GM21423 (cell line): Measurements from ENCODE around the gene FCGR2B.
A peak's percentile ranks its signal among the peaks of the same experiment; 100 is the strongest.
"Not testable (repeated sequence)": the region's sequence is repeated elsewhere in the genome, so short reads cannot be mapped to it uniquely, and the experiment has no call there.

Source experiments
- ATAC-seq: cut with Tn5 transposase; IDR thresholded peaks from one replicate; pipeline ENCODE4 v1.9.1; 2021; ENCODE audit warnings: mild to moderate bottlenecking, moderate library complexity; ENCODE audit not compliant: unreplicated experiment

FCGR2B gene

DNA sequence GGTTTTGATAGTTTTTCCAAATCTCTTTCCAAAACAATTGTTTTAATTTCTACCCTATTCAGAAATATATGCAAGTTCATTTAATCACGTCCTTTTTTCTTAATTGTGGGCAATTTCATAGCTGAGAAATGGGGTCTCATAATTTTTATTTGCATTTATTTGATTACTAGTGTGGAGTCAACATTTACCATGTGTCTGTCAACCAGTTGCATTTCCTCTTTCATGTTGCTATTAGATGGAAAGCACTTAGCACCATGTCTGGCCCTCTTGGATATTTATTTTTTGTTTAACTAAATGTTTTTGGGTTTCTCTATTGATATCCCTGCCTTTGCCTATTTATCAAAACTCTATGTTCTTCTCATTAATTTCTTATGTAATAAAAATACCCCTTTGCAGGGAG, 18.1 kb upstream of the FCGR2B start:
- ATAC-seq = not testable (repeated sequence)

DNA sequence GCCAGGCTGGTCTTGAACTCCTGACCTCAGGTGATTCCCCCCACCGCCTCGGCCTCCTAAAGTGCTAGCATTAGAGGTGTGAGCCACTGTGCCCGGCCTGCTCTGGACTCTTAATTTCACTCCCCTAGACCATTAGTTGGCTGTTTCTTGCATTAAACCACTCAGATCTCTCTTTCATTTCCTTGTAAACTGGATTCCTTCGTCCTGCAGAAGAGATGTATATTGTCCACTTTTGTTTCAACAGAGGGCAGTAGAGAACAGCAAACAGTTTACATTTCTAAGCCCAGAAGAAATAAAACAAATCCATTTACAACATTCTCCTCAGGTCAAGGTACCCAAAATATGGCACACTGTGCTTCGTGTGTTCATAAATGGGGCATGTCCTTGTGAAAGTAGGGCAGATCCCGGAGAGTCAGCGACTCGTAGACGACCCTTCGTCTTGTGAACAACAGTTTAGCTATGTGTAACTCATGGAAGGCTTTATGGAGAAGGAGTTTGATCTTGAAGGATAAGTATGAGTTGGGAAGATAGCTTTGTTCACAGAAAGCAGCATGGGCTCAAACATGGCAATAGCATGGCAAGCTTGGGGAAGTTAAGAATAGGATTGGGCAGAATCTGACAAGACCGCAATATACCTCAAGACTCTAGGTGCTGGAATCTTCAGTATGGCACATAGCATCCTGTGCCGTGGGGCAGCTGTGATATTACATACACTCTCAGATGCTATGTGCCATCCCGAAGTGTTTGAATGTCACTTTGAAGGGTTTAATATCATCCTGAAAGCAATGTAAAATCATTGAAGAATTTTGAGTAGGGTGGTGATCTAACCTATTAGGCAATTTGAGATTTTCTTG, 15.2 kb upstream of the FCGR2B start:
- not testable (repeated sequence) for ATAC-seq

DNA sequence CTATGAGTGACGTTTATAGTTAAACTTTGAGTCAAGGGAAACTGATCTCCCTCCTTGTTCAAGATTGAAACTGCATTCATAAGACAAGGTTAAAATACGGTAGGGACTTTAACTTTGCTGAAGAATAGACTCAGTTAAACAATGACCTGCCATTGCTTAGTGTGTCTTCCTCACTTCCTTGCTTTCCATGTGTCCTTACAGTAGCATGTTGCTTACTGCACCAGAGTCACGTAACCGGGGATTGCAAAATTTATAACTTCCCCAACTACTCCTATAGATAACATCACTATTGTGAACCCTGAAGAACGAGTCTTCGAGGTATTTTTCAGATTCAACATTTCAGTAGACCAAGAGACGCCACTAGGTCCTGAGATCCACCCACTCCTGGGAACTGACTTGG, 9.4 kb upstream of the FCGR2B start:
- not testable (repeated sequence) for ATAC-seq

DNA sequence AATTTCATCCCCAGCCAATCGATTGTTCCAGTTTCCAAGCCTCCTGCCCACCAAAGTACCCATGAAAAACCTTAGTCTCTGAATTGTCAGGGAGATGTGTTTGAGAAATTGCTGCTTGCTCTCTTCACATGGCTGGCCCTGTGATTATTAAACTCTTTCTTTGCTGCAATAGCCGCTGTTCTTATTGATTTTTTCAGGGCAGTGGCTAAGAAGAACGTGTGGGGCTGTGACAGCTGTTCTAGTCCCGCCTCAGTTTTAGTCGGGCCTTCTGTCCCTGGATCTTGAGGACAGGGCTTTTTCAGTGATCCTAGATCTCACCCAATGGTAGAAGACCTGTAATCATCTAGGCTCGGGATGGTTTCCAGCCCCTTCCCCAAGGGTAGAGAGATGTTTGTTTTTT, 9.0 kb upstream of the FCGR2B start:
- not testable (repeated sequence) for ATAC-seq

DNA sequence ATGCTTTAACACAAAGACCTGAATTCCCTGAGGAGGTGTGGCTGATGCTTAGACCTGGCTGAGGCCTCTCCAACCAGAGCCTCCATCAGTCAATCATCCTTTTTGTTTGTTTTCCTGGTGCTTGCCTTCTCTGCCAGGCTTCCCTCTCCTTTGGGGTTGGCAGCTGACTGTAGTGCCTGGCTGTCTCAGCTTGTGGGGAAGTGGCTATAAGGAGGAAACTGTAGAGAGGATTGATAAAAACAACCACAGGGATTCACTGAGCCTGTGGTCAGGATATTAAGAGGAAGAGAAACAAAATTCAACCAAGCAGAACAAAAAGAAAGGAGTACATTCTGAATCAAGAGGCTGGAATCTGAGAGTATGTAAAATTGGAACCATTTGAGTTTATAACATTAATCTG, 4.4 kb upstream of the FCGR2B start:
- ATAC-seq = not testable (repeated sequence)

DNA sequence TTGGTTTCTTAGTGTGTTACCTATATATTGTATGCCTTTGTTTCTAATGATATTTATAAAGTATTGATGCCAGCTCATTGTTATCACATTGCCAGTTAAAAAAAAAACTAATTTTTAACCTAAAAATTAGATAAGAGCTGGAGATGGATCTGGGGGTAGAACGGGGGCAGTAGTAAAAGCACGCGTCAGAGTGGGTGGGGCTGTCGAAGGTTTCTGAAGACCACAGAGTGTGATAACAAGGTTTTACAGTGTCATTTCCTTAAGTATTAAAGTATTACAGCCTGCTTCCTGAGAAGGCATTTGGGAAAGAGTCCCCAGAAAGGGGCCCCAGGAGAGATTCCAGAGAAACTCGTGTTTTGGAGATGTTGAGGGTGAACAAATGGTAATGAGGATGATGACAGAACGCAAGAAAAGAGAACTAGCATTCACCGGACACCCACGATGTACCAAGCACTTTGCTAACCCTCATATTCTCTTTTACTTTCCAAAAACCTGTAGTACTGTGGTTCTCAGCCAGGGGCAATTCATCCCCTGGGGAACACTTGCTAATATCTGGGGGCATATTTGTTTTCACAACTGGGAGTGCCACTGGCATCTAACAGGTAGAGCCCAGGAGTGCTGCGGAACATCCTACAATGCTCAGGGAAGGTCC, 1.2 kb upstream of the FCGR2B start:
- not testable (repeated sequence) for ATAC-seq

DNA sequence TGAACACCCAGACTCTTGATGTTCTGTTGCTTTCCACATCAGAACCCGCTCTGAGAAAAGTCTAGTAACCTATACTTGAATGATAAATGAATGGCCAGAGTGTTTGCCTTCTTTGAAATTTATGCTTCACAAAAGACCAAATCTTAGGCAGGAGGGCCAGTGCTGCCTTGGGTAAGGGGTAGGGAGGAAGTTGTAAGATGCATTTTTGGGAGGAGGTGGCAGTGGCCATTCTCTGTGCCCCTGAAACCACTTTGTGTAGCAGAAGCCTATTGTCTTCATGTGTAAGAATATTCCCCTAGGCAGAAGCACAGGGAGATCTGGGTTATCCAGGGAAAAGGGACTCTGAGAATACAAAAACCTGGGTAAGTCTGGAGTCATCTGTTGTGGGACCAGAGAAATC, 626 bp downstream of the FCGR2B start:
- ATAC-seq = peak; percentile 11

DNA sequence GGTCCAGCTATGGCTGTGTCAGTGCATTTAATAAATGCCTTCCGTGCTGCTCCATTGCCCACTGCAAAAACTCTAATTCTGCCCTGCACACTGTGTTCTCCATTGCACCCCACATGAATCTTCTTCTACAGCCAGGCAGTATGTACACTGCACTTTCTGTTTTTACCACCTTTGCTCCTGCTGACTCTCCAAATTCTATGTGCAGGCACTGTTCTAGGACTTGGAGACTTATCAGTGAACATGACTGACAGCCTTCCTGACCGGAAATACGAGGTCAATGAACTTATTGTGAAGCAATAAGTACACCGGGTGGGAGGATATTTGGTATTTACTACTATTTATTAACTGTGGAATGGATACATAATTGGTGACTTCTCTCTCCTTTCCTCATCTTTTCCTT, 1.7 kb downstream of the FCGR2B start:
- ATAC-seq = not testable (repeated sequence)

DNA sequence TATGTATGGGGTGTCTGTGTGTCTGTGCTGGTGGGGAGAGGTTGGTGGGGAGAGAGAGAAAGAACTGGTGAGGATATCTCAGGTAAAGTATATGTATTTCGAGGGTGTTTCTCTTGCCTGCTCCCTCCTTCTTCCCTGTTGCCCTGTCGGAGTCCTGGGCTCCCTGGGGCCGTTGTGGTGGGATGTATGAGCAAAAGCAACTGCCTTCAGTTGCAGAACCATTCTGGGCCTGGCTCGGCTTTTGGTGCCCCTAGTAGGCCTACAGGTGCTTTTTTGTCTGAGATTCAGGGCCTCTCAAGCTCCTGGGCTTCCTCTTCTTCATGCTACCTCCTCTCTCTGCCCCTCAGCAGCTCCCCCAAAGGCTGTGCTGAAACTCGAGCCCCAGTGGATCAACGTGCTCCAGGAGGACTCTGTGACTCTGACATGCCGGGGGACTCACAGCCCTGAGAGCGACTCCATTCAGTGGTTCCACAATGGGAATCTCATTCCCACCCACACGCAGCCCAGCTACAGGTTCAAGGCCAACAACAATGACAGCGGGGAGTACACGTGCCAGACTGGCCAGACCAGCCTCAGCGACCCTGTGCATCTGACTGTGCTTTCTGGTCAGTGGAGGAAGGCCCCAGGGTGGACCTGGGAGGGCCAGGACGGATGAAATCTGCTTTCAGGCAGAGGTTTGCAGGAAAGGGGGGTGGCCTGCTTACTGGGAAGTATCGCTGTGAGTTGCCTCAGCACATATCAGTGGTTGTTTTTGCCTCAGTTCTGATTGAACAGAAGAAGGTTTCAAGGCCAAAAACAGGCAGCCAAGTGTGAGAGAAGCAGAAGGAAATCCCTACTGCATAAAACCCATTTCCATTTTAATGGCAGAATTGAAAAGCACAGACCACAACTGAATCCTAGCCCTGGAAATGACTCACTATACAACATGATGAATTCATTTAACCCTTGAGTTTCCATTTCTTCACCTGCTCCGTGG, 8.4 kb downstream of the FCGR2B start:
- not testable (repeated sequence) for ATAC-seq

DNA sequence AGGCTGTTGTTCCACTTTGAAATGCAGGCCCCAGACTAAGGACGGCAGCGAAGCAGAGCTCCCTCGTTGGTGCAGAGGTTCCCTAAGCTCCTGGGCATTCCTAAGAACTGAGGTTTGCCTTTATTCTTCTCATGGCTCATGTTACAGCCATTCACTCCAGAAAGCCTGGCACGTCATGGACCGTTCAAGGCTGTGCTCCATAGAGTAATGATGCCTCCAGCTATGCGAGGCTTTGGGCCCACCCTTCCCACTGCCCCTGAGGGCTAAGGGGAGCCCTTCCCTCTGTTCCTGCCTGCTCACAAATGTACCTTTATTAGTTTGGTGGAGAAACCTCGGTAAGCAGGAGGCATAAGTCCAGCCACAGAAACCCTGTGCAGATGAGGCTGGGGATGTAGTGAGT, 10.5 kb downstream of the FCGR2B start:
- not testable (repeated sequence) for ATAC-seq

DNA sequence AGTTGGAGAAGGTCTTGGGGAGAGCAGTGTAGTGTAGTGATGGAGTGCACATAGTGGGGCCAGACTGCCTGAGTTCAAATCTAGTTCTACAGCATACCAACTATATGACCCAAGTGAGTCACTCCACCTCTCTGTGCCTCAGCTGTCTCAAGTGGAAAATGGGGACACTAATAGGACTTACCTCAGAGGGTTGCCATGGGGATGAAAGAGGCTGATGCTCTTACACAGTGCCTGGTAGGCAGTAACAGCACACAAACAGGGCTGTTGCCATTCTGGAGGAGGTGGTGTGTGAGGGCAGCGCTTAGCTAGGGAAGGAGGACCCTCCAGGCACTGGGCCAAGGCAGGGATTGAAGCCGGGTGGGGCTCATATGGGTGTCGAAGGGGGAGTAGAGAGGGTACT, 11.5 kb downstream of the FCGR2B start:
- not testable (repeated sequence) for ATAC-seq

DNA sequence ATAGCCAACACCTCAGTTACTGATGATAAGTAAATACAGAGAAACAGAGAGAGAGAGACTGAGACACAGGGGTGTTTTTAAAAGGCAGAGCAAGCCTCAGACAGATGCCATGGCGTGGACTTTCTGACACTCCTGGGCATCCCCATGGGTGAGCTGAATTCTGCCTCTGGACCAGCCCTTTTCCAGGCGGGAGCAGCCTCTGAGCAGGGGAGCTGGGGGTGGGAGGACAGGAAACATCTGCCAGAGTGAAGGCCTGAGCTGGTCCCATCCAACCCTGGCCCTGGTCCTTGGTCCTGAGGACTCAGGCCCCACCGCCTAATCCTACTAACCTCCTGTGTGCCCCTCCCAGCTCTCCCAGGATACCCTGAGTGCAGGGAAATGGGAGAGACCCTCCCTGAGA, 12.0 kb downstream of the FCGR2B start:
- ATAC-seq = not testable (repeated sequence)

DNA sequence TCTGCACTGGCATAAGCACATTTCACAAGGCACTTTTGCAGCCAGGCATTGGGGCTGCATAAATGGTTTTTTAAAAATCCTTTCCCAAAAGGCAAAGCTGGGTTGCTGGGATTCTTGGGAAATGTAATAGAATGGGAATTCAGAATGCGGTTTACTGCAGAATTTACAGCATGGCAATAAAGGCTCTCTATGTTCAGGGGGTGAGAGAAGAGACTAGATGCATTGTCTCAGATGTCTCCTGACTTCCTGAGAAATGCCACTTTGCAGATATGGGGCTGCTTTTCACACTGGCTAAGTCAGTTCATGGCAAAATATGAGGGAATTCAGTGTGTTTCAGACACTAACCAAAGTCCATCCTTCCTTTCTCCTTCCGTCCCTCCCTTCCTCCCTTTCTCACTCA, 13.5 kb downstream of the FCGR2B start:
- ATAC-seq = no peak

DNA sequence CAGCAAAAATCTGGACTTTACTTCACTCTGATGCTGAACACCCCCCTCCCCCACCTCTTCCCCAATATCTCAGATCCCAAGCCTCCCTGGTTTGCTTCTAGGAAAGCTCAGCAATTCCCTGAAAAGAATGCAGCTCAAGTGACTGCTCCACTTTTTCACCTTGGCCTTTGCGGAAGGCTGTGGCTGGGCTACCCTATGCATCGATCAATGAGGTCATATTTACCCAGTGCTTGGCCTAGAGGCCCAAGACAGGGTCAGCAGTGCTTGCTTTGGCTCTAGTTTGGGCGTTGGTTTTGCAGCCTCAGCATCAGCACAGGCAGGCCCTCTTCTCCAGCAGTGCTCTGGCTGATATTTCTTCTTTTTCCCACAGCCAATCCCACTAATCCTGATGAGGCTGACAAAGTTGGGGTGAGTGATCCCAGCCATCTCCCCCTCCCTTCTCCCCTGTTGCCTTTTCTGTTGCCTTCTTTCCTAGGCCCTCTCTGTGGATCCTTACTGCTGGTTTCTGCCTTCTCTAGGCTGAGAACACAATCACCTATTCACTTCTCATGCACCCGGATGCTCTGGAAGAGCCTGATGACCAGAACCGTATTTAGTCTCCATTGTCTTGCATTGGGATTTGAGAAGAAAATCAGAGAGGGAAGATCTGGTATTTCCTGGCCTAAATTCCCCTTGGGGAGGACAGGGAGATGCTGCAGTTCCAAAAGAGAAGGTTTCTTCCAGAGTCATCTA, 14.2 kb downstream of the FCGR2B start:
- ATAC-seq = no peak

DNA sequence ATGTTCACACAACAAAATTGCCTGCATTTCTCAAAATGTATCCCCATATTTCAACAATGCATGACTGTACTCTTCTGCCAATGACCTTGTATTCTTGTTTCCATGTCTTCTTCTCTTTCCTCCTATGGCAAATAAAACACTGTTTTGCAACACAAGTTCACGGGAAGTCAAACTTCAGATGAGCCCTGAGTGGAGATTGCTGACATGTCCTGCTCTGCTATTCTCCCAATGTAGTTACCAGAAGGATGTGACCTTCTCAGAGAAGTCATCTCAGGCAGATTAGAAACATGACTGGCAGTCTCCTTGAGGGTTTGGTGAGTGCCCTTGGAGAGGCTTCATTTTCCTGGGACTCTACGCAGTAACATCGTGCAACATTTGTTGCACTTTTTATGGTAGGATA, 15.6 kb downstream of the FCGR2B start:
- ATAC-seq = no peak

DNA sequence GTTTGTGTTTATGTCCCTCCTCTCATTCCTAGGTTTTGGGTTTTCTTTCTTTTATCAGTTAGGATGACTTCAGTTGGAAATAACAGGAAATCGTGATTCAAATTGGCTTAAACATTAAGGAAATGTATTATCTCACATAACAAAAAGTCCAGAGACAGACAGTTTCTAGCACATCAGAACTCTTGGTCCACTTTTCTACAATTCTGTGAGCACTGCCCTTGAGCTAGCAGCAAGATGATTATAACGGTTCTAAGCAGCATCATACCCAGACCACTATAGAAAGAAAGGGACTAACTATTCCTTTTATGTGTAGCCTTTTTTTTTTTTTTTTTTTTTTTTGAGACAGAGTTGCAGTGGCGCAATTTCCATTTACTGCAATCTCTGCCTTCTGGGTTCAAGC, 18.9 kb downstream of the FCGR2B start:
- ATAC-seq = no peak

DNA sequence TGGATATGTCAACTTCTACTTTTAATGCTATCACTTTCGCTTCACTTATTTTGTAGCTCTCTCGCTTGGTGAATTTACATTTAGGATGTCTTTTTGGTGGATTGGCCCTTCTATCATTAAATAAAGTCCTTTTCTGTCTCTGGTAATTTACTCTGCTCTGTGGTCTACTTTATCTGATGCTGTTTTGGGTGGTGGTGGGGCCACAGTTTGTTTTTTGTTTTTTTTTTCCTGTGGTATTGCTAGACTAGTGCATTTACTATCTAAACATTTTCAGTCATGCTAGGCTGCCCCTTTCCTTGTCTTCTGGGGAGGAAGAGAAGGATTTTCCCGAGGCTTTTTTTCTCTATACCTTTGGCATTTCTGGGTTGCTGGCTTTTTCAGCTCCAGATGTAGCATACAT, 26.0 kb downstream of the FCGR2B start:
- ATAC-seq = no peak

DNA sequence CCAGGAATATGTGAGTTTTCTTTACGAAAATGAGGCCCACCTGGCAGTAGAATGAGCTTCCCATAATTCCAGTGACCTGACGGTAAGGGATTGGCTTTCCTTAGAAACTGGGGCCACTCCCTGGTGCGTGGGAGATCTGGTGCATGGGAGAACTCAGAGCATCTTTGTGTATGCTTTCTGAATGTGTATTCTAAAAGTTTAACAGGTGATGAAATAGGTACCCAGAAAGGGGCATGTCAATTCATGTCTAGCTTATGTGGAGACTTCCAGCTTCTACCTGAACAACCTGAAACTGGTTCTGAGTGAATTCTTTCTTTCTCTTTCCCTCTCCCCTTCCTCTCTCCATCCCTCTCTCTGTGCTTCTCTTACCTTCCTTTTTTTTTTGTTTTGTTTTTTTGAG, 28.9 kb downstream of the FCGR2B start:
- no peak for ATAC-seq

DNA sequence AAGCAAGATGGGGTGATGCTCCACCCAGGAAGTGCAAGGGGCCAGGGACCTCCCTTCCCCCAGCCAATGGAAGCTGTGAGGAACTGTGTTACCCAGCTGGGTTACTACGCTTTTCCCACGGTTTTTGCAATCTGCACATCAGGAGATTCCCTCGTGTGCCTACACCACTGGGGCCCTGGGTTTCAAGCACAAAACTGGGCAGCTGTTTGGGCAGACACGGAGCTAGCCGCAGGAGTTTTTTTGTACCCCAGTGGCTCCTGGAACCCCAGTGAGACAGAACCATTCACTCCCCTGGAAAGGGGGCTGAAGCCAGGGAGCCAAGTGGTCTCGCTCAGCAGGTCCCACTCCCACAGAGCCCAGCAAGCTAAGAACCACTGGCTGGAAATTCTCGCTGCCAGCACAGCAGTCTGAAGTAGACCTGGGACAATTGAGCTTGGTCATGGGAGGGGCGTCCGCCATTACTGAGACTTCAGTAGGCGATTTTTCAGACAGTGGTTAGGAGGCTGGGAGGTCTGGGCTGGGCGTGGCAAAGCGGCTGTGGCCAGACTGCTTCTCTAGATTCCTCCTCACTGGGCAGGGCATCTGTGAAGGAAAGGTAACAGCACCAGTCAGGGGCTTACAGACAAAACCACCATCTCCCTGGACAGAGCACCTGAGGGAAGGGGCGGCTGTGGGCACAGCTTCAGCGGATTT, 30.2 kb downstream of the FCGR2B start:
- ATAC-seq = not testable (repeated sequence)

DNA sequence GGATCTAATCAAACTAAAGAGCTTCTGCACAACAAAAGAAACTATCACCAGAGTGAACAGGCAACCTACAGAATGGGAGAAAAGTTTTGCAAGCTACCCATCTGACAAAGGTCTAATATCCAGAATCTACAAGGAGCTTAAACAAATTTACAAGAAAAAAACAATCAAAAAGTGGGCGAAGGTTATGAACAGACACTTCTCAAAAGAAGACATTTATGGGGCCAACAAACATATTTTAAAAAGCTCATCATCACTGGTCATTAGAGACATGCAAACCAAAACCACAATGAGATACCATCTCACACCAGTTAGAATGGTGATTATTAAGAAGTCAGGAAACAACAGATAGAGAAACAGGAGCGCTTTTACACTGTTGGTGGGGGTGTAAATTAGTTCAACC, 35.4 kb downstream of the FCGR2B start:
- ATAC-seq = not testable (repeated sequence)
